HG03378 (cell line): ENCODE measurements around the gene SAMD10.
"Not testable (repeated sequence)": the region's sequence is repeated elsewhere in the genome, so short reads cannot be mapped to it uniquely, and the experiment has no call there.

Experiments used
- ATAC-seq: cut with Tn5 transposase; IDR thresholded peaks from one replicate; pipeline ENCODE4 v1.9.1; 2021; ENCODE audit warnings: mild to moderate bottlenecking, moderate library complexity; ENCODE audit not compliant: unreplicated experiment

Gene SAMD10

GRCh38 chr20:64003960-64004725 is 24.7 kb upstream of the SAMD10 start:
- ATAC-seq = no peak

- ATAC-seq = no peak
These were observed 22.2 kb upstream of the SAMD10 start for GRCh38 chr20:64001607-64002011.

GRCh38 chr20:64000906-64001305 is 21.5 kb upstream of the SAMD10 start:
- ATAC-seq = no peak

GRCh38 chr20:63982937-63983336 is 3.5 kb upstream of the SAMD10 start:
- ATAC-seq = no peak

- ATAC-seq = peak; percentile 48
These were observed 1.6 kb upstream of the SAMD10 start, which contains the start of gene PRPF6 for GRCh38 chr20:63980806-63981728. Gene PRPF6, plus strand, starts transcription at chr20:63981132. Its CDS starts 114 bp downstream, at chr20:63981246.

- no peak for ATAC-seq
These were observed 919 bp upstream of the SAMD10 start for GRCh38 chr20:63980317-63980805.

- no peak for ATAC-seq
These were observed 249 bp downstream of the SAMD10 start for GRCh38 chr20:63979229-63979556.

- no peak for ATAC-seq
These were observed 868 bp downstream of the SAMD10 start for GRCh38 chr20:63978319-63979228.

GRCh38 chr20:63977739-63978276 is 1.6 kb downstream of the SAMD10 start:
- ATAC-seq = no peak

- no peak for ATAC-seq
These were observed 2.3 kb downstream of the SAMD10 start for GRCh38 chr20:63976980-63977738.

- ATAC-seq = not testable (repeated sequence)
These were observed 2.9 kb downstream of the SAMD10 start for GRCh38 chr20:63976511-63976910.

- ATAC-seq = no peak
These were observed 4.8 kb downstream of the SAMD10 start for GRCh38 chr20:63974402-63975200.

- ATAC-seq = no peak
These were observed 5.6 kb downstream of the SAMD10 start for GRCh38 chr20:63973636-63974401.

- ATAC-seq = no peak
These were observed 6.3 kb downstream of the SAMD10 start for GRCh38 chr20:63973160-63973479.

GRCh38 chr20:63972312-63973159 is 6.9 kb downstream of the SAMD10 start:
- ATAC-seq = no peak

- ATAC-seq = not testable (repeated sequence)
These were observed 7.5 kb downstream of the SAMD10 start for GRCh38 chr20:63971960-63972311.

- no peak for ATAC-seq
These were observed 8.6 kb downstream of the SAMD10 start for GRCh38 chr20:63970714-63971431.
